MCF 10A (cell line): ENCODE measurements around the gene SCD5. TPM values are rescaled to one million over a fixed set of nuclear protein-coding genes. Genes with fewer than 3 reads are reported as not detected.

Source experiments
- BruUV-seq: library from RNA; stranded (reverse); fragments of 400-500 nt; replicated peaks from 2 replicates; lab custom pipeline; 2021; lab: Mats Ljungman, UMichigan
- CTCF ChIA-PET: fragments of 300-600 bp; sonication (Branson Sonifier 250); formaldehyde crosslinking; extraction: SDS; loops from one replicate; lab custom pipeline; 2021; ENCODE audit warnings: antibody characterized with exemption, inconsistent platforms; lab: Yijun Ruan, JAX
- POLR2A ChIA-PET: fragments of 300-600, 350-650 bp; sonication (Branson Sonifier 250); formaldehyde crosslinking; extraction: SDS; loops from one replicate; lab custom pipeline; 2020; ENCODE audit warnings: antibody characterized with exemption, inconsistent platforms; lab: Yijun Ruan, JAX
- DNase-seq: peaks from one replicate; pipeline ENCODE4 v3.0.0-alpha.2; 2018; ENCODE audit not compliant: unreplicated experiment
- H3K27ac Mint-ChIP-seq: one replicate; pipeline ENCODE4 v1.8.0; 2022; ENCODE audit warnings: mild to moderate bottlenecking, low read depth, mixed read lengths; ENCODE audit not compliant: unreplicated experiment
- H3K27me3 Mint-ChIP-seq: one replicate; pipeline ENCODE4 v1.8.0; 2022; ENCODE audit warnings: mixed read lengths; ENCODE audit not compliant: insufficient read depth, unreplicated experiment
- H3K36me3 Mint-ChIP-seq: one replicate; pipeline ENCODE4 v1.8.0; 2022; ENCODE audit warnings: mild to moderate bottlenecking, moderate library complexity, mixed read lengths; ENCODE audit not compliant: insufficient read depth, unreplicated experiment
- H3K4me1 Mint-ChIP-seq: one replicate; pipeline ENCODE4 v1.8.0; 2022; ENCODE audit warnings: mixed read lengths; ENCODE audit not compliant: insufficient read depth, unreplicated experiment
- H3K4me3 Mint-ChIP-seq: one replicate; pipeline ENCODE4 v1.8.0; 2022; ENCODE audit warnings: mild to moderate bottlenecking, moderate library complexity, mixed read lengths; ENCODE audit not compliant: unreplicated experiment
- H3K9me3 Mint-ChIP-seq: one replicate; pipeline ENCODE4 v1.8.0; 2022; ENCODE audit warnings: mixed read lengths; ENCODE audit not compliant: unreplicated experiment
- CTCF ChIP-seq: fragments of 200-600 bp; IDR thresholded peaks from one replicate; pipeline ENCODE4 v1.8.0; 2022; ENCODE audit warnings: antibody characterized with exemption, mild to moderate bottlenecking; ENCODE audit not compliant: unreplicated experiment
- intact Hi-C: fragments of 100-400 bp; cut with micrococcal nuclease; formaldehyde crosslinking; loops from 2 replicates; pipeline ENCODE4 v1.14.1; 2022
- total RNA-seq: library from RNA; stranded (reverse); gene quantifications from 2 replicates; pipeline ENCODE4 v1.2.3, GENCODE V29; 2022

Gene SCD5
- total RNA-seq, 1 experiment from 2014 or later, result 3.6 TPM

GRCh38 chr4:82745173-82745842, 53.3 kb downstream of the SCD5 start:
- Mint-ChIP-seq H3K27ac (peak overlapping the region; percentile 31), H3K4me3 (no peak overlapping the region), H3K36me3 (no peaks in the 10 kb centered on the region), H3K9me3 (no peaks in the 10 kb centered on the region), H3K27me3 (no peaks in the 10 kb centered on the region), H3K4me1 (peaks cover 30% of the 10 kb centered on the region)
- CTCF ChIA-PET, result no interaction called here
- intact Hi-C loops, result no loop called here
- no TSS peak for BruUV-seq
- POLR2A ChIA-PET, result interaction anchor here (1.1 to 3.2 kb wide), 2 partner anchors 11 to 40 kb away, joined by 4 to 13 read pairs; no protein-coding TSS in a partner anchor
- TF ChIP-seq CTCF, result no peak
- DNase-seq, result peak; percentile 77

GRCh38 chr4:82744284-82744968, 54.2 kb downstream of the SCD5 start:
- Mint-ChIP-seq H3K27me3 (no peaks in the 10 kb centered on the region), H3K9me3 (no peaks in the 10 kb centered on the region), H3K4me1 (peaks cover 30% of the 10 kb centered on the region), H3K27ac (peak overlapping the region; percentile 85), H3K4me3 (no peak overlapping the region), H3K36me3 (no peaks in the 10 kb centered on the region)
- BruUV-seq, result no TSS peak
- TF ChIP-seq CTCF, result no peak
- DNase-seq, result peak; percentile 95
- intact Hi-C loops, result no loop called here
- ChIA-PET CTCF (interaction anchor here (0.7 to 1.3 kb wide), 2 partner anchors 55 to 546 kb away, joined by 3 read pairs; no protein-coding TSS in a partner anchor), POLR2A (interaction anchor here (0.7 to 3.2 kb wide), 4 partner anchors 10 to 392 kb away, joined by 3 to 13 read pairs (median 4); no protein-coding TSS in a partner anchor)

- intact Hi-C loops, result no loop called here
- POLR2A ChIA-PET, result no interaction called here
- peaks cover 22% of the 10 kb centered on the region for H3K4me1 Mint-ChIP-seq
- H3K27me3 Mint-ChIP-seq, result no peaks in the 10 kb centered on the region
- H3K36me3 Mint-ChIP-seq, result peaks cover 6% of the 10 kb centered on the region
- no peak for TF ChIP-seq CTCF
- no peaks in the 10 kb centered on the region for H3K9me3 Mint-ChIP-seq
- DNase-seq, result no peak
- no peak overlapping the region for H3K4me3 Mint-ChIP-seq
- CTCF ChIA-PET, result no interaction called here
- no peak overlapping the region for H3K27ac Mint-ChIP-seq
- BruUV-seq, result no TSS peak
Observed at GRCh38 chr4:82741188-82741587, 57.4 kb downstream of the SCD5 start.
